NCI-H446 treated with DMSO at 0.1 percent for 48 hours (cell line): ENCODE measurements around the gene U2SURP.
"Not testable (repeated sequence)": the region's sequence is repeated elsewhere in the genome, so short reads cannot be mapped to it uniquely, and the experiment has no call there.

Experiments
- DNase-seq: peaks from one replicate; lab custom pipeline; 2025; lab: John Stamatoyannopoulos, UW

Gene U2SURP

DNA sequence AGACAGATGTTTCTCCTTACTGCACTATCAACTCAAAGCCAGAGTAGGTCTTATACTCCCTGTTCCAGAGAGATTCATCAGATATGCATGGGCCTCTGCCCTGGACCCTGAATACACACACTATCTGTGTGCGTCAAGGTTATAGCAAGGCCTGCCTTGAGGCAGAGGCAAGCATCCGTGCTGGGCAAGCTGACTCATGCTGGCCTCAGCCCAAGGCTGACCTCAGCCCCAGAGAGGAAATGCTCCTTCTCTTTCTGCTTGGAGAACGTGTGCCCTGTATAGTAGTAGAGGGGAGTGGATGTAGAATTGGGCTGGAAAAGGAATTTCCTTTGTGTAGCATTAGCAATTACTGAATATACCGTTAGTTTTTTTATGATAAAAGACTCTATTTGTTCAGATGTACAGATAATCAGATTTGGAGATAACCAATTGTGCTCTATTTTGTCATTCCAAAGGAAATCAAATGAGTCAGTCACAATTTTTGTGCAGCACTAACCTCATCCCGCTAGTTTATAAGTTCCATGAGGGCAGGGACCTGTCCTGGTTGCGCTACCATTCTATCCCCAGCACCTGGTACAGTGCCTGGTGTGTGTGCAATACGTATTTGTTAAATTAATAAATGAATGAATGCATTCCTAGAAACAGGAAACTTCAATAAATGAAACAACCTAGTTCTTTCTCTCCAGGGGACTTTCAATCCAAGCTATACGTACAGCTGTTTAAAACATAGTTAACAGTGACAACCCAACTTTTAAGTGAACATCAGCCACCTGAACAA lies 24.6 kb upstream of the U2SURP start:
- DNase-seq = peak; percentile 63

DNA sequence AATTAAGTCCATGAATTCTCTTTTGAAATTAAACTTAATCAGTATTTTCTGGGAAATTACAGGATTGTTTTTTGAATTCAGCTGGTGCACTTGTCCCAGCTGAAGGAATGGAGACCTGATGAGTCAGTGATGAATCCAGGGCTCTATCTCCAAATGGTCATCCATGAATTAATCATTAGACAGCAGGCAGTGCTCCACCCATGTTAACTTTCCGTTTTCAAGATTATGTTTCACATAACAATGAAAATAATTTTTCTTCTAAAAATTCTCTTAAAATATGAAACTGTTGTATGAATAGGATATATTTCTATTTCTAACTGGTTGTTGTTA lies 24.0 kb upstream of the U2SURP start:
- no peak for DNase-seq

DNA sequence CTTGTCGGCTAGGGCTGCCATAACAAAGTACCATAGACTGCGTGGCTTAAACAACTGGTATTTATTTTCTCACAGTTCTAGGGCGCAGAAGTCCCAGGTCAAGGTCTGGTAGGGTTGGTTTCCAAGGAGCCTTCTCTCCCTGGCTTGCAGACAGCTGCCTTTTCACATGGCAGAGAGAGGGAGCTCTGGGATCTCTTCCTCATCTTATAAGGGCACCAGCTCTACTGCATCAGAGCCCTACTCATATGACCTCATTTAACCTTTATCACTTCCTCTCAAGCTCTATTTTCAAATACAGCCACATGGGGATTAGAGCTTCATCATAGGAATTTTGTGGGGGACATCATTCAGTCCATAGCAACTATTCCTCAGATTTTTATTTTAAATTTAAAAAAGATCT lies 20.3 kb upstream of the U2SURP start:
- no peak for DNase-seq

- DNase-seq = no peak
These were observed 19.2 kb upstream of the U2SURP start for GRCh38 chr3:142982038-142982773.

GRCh38 chr3:142983318-142983717 lies 18.1 kb upstream of the U2SURP start:
- DNase-seq = no peak

GRCh38 chr3:142984255-142984654 lies 17.1 kb upstream of the U2SURP start:
- no peak for DNase-seq

DNA sequence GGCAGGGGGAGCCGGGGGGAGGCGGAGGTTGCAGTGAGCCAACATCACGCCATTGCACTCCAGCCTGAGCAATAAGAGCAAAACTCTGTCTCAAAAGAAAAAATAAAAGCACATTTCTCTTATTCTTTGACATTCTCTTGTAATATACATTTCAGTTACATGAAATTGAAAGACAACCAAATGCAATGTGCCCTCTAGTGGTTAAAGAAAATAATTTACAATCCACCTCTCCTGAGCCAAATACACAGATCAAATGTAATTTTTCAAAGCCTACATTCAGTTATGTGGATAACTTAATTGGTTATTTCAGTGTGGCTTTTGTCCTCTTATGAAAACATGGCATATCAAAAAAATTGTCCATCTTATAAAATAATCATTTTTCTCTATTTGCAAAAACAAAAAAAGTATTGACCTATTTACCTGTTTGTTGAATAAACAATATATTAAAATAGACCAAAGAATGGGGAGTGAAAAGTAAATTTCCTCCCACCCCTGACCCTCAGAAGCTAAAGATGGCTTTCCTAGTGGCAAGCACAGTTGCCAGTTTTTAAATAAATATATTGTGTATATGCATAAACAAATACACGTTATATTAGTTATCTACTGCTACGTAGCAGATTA lies 14.2 kb upstream of the U2SURP start:
- peak; percentile 41 for DNase-seq

GRCh38 chr3:142987707-142988106 lies 13.7 kb upstream of the U2SURP start:
- peak; percentile 85 for DNase-seq

DNA sequence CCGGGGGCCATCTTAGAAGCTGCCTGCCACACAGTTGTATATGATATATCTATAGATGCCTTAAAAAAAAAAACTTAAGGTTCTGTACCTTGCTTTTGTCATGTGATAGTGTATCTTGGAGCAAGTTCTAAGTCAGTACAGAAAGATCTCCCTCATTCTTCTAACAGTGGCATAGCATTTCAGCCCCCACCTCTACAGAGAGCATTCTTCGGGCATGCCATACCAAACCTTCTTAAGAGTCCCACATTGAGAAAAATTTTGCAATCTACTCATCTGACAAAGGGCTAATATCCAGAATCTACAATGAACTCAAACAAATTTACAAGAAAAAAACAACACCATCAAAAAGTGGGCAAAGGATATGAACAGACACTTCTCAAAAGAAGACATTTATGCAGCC lies 13.1 kb upstream of the U2SURP start:
- not testable (repeated sequence) for DNase-seq

DNA sequence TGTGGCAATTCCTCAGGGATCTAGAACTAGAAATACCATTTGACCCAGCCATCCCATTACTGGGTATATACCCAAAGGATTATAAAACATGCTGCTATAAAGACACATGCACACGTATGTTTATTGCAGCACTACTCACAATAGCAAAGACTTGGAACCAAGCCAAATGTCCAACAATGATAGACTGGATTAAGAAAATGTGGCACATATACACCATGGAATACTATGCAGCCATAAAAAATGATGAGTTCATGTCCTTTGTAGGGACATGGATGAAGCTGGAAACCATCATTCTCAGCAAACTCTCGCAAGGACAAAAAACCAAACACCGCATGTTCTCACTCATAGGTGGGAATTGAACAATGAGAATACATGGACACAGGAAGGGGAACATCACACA lies 12.5 kb upstream of the U2SURP start:
- DNase-seq = not testable (repeated sequence)

- DNase-seq = no peak
These were observed 10.6 kb upstream of the U2SURP start for GRCh38 chr3:142990721-142991120.

DNA sequence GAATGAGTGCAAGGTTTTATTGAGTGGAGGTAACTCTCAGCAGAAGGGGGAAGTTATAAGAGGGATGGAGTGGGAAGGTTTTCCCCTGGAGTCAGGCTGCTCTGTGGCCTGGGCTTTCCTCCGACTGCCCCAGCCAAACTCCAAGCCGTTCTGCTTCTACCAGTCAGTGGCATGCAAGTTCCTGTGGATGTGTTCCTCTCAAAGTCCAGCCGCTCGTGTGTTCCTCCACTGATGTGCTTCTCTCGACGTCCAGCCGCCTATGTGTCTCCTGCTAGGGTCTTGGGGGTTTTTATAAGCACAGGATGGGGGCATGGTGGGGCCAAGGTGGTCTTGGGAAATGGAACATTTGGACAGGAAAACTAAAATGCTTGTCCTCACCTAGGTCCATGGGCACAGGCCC lies 9.0 kb upstream of the U2SURP start:
- DNase-seq = no peak

GRCh38 chr3:142993958-142994442 lies 7.4 kb upstream of the U2SURP start:
- peak; percentile 52 for DNase-seq

DNA sequence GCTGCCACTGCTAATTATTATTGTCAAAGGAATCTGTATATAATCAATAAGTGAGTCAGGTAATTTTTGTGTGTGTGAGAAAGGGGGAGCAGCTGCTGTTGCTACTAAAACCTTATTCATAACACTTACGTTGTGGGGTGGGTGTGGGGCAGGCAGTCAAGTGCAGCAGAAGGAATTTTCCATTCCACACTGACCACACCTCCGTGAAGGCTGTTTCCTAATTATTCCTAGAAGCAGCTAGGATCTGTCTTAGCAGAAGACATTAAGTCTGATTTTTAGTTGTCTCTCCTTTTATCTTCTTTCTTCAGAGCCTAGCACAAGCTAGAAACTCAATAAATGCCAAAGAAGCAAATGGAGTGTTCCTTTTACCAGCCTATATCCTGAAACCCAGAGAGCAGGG lies 4.0 kb upstream of the U2SURP start:
- DNase-seq = no peak

- no peak for DNase-seq
These were observed 2.9 kb upstream of the U2SURP start for GRCh38 chr3:142998439-142998838.

GRCh38 chr3:142999881-143000280 lies 1.5 kb upstream of the U2SURP start:
- DNase-seq = no peak

DNA sequence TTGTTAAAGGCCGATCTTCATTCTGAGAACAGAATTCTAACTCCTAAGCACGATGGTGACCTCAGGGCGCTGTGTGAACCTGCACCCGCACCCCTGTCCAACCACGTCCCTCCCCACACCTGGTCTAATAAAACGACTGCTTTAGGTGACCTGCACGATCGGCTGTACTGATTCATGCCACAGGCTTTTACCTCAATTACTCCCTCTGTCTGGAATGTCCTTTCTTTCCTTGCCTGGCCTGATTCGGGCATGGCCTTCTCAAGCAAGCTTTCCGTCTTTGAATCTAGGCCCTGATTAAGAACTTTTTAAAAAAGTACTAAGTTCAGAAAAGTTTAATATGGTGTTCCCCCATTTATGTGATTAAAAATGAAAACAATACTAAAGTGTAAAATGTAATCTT lies 842 bp upstream of the U2SURP start:
- no peak for DNase-seq

- DNase-seq = no peak
These were observed 369 bp upstream of the U2SURP start for GRCh38 chr3:143001034-143001368.

GRCh38 chr3:143002083-143002712 lies 828 bp downstream of the U2SURP start:
- no peak for DNase-seq

GRCh38 chr3:143002727-143003126 lies 1.4 kb downstream of the U2SURP start:
- no peak for DNase-seq

- DNase-seq = no peak
These were observed 3.5 kb downstream of the U2SURP start for GRCh38 chr3:143004823-143005222.

GRCh38 chr3:143010024-143010423 lies 8.7 kb downstream of the U2SURP start:
- no peak for DNase-seq

DNA sequence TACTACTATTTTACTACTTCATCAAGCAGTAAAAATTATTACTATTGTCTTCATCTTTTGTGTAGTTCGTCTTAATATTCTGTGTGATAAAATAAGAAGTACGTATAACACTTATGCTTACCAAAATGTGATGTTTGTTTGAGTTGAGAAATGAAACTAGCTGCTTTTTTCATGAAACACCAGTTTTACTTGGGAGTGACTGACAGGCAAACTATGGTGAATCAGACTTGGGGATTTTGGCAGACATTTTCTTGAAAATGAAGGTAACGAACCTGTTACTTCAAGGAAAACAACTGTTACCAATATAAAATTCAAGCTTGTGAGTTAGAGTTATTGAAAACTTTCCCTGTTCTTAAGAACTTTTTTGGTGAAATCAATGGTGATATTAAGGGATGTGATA lies 10.3 kb downstream of the U2SURP start:
- no peak for DNase-seq
